RCC 7860 (cell line): ENCODE measurements around the gene CASP10.

Experiments used
- DNase-seq: peaks from one replicate; pipeline ENCODE4 v3.0.0-alpha.2; 2015; ENCODE audit warnings: low spot score
- FAIRE-seq: peaks from 2 replicates; lab custom pipeline; 2012; peaks lifted over from hg19 to GRCh38; lab: Jason Lieb, UNC

The CASP10 gene

GRCh38 chr2:201195331-201195730, 12.4 kb downstream of the CASP10 start:
- DNase-seq (no peak), FAIRE-seq (no peak)

GRCh38 chr2:201196003-201196402, 13.1 kb downstream of the CASP10 start:
- DNase-seq (no peak), FAIRE-seq (no peak)

GRCh38 chr2:201196803-201197202, 13.9 kb downstream of the CASP10 start:
- FAIRE-seq = no peak

GRCh38 chr2:201197781-201198180, 14.8 kb downstream of the CASP10 start:
- FAIRE-seq = no peak
- no peak for DNase-seq

More at GRCh38 chr2:201196803-201197202, 13.9 kb downstream of the CASP10 start:
- DNase-seq = no peak

- no peak for DNase-seq
- no peak for FAIRE-seq
Observed at GRCh38 chr2:201199847-201200246, 16.9 kb downstream of the CASP10 start.

- DNase-seq (no peak), FAIRE-seq (no peak)
Observed at GRCh38 chr2:201200345-201200744, 17.4 kb downstream of the CASP10 start.

GRCh38 chr2:201201371-201201770, 18.4 kb downstream of the CASP10 start:
- DNase-seq (no peak), FAIRE-seq (no peak)

- FAIRE-seq = no peak
- no peak for DNase-seq
Observed at GRCh38 chr2:201203916-201204654, 21.1 kb downstream of the CASP10 start.

- DNase-seq = peak; percentile 90
- peak; percentile 98 for FAIRE-seq
Observed at GRCh38 chr2:201204655-201205514, 21.9 kb downstream of the CASP10 start.

GRCh38 chr2:201205515-201205849, 22.5 kb downstream of the CASP10 start:
- FAIRE-seq = no peak
- peak; percentile 13 for DNase-seq

- no peak for FAIRE-seq
- no peak for DNase-seq
Observed at GRCh38 chr2:201208563-201209252, 25.8 kb downstream of the CASP10 start.

- DNase-seq = no peak
- peak; percentile 10 for FAIRE-seq
Observed at GRCh38 chr2:201215963-201216362, 33.0 kb downstream of the CASP10 start.

GRCh38 chr2:201216918-201217317, 34.0 kb downstream of the CASP10 start:
- FAIRE-seq (no peak), DNase-seq (no peak)

GRCh38 chr2:201218780-201219179, 35.8 kb downstream of the CASP10 start:
- FAIRE-seq (no peak), DNase-seq (no peak)

GRCh38 chr2:201219328-201220096, 36.6 kb downstream of the CASP10 start:
- no peak for DNase-seq

GRCh38 chr2:201220102-201220570, 37.2 kb downstream of the CASP10 start:
- DNase-seq (no peak), FAIRE-seq (no peak)

More at GRCh38 chr2:201219328-201220096, 36.6 kb downstream of the CASP10 start:
- no peak for FAIRE-seq

- FAIRE-seq (no peak), DNase-seq (no peak)
Observed at GRCh38 chr2:201223089-201224073, 40.4 kb downstream of the CASP10 start.

- DNase-seq (no peak), FAIRE-seq (no peak)
Observed at GRCh38 chr2:201228271-201228911, 45.5 kb downstream of the CASP10 start.

GRCh38 chr2:201228912-201229290, 46.0 kb downstream of the CASP10 start:
- DNase-seq (no peak), FAIRE-seq (no peak)
